IMR-90 (cell line): ENCODE measurements around the gene CASP9. TPM values are rescaled to one million over a fixed set of nuclear protein-coding genes. Genes with fewer than 3 reads are reported as not detected.
"Not testable (repeated sequence)": the region's sequence is repeated elsewhere in the genome, so short reads cannot be mapped to it uniquely, and the experiment has no call there.

ENCODE experiments used
- ATAC-seq: fragments of 200-7000 bp; cut with Tn5 transposase; 2 replicates; pipeline ENCODE4 v1.9.1; 2020; ENCODE audit warnings: low read depth, mild to moderate bottlenecking, moderate library complexity
- BruUV-seq: library from RNA; stranded (reverse); fragments of 400-500 nt; replicated peaks from 2 replicates; lab custom pipeline; 2021; lab: Mats Ljungman, UMichigan
- CTCF ChIA-PET: fragments of 300-600 bp; formaldehyde crosslinking; extraction: SDS; loops from one replicate; lab custom pipeline; 2021; ENCODE audit warnings: antibody characterized with exemption; lab: Yijun Ruan, JAX
- POLR2A ChIA-PET: fragments of 300-600 bp; sonication (Branson Sonifier 250); formaldehyde crosslinking; loops from one replicate; lab custom pipeline; 2022; ENCODE audit warnings: antibody characterized with exemption; ENCODE audit not compliant: unreplicated experiment; lab: Charles Lee
- DNase-seq: peaks from one replicate; pipeline ENCODE4 v3.0.0; 2013
- H2AFZ ChIP-seq: replicated peaks from 2 replicates; pipeline ENCODE3; 2013; ENCODE audit warnings: low read length, mild to moderate bottlenecking; ENCODE audit not compliant: poor library complexity
- H2AK5ac ChIP-seq: 2 replicates; pipeline ENCODE4 v1.6.1; 2013; ENCODE audit warnings: low read depth, low read length, inconsistent platforms
- H2AK9ac ChIP-seq: replicated peaks from 2 replicates; pipeline ENCODE3; 2013; ENCODE audit warnings: mild to moderate bottlenecking, low read depth, low read length, moderate library complexity; ENCODE audit not compliant: poor library complexity
- H2BK120ac ChIP-seq: 2 replicates; pipeline ENCODE4 v1.6.1; 2013; ENCODE audit warnings: low read depth, low read length, inconsistent platforms
- H2BK15ac ChIP-seq: 3 replicates; pipeline ENCODE4 v1.6.1; 2013; ENCODE audit warnings: low read depth, low read length, inconsistent platforms
- H2BK20ac ChIP-seq: 2 replicates; pipeline ENCODE4 v1.6.1; 2013; ENCODE audit warnings: low read depth, mild to moderate bottlenecking, inconsistent platforms, low read length, moderate library complexity
- H2BK5ac ChIP-seq: 2 replicates; pipeline ENCODE4 v1.6.1; 2013; ENCODE audit warnings: mild to moderate bottlenecking, low read depth, low read length, inconsistent platforms; ENCODE audit not compliant: poor library complexity, severe bottlenecking
- H3K14ac ChIP-seq: replicated peaks from 2 replicates; pipeline ENCODE4 v1.6.1; 2013; ENCODE audit warnings: low read depth, low read length, inconsistent platforms
- H3K18ac ChIP-seq: 2 replicates; pipeline ENCODE4 v1.6.1; 2013; ENCODE audit warnings: low read depth, low read length, control low read depth
- H3K23ac ChIP-seq: 2 replicates; pipeline ENCODE4 v1.6.1; 2013; ENCODE audit warnings: low read depth, low read length, inconsistent platforms
- H3K27ac ChIP-seq: 2 replicates; pipeline ENCODE4 v1.5.1; 2013; ENCODE audit warnings: mild to moderate bottlenecking, control low read depth, low read length; ENCODE audit not compliant: insufficient read depth
- H3K27me3 ChIP-seq: 2 replicates; pipeline ENCODE4 v1.6.1; 2013; ENCODE audit warnings: low read length; ENCODE audit not compliant: control insufficient read depth, insufficient read depth
- H3K36me3 ChIP-seq: 2 replicates; pipeline ENCODE4 v1.6.1; 2013; ENCODE audit warnings: low read length, mixed read lengths; ENCODE audit not compliant: control insufficient read depth, insufficient read depth
- H3K4ac ChIP-seq: 2 replicates; pipeline ENCODE4 v1.6.1; 2013; ENCODE audit warnings: low read depth, low read length, inconsistent platforms
- H3K4me1 ChIP-seq: 2 replicates; pipeline ENCODE4 v1.6.1; 2013; ENCODE audit warnings: low read length, mixed read lengths; ENCODE audit not compliant: control insufficient read depth, insufficient read depth
- H3K4me2 ChIP-seq: 2 replicates; pipeline ENCODE4 v1.6.1; 2013; ENCODE audit warnings: low read depth, mild to moderate bottlenecking, control low read depth, low read length, moderate library complexity
- H3K4me3 ChIP-seq: 2 replicates; pipeline ENCODE4 v1.5.1; 2013; ENCODE audit warnings: low read depth, mild to moderate bottlenecking, control low read depth, low read length, moderate library complexity; ENCODE audit not compliant: insufficient read depth
- H3K56ac ChIP-seq: 2 replicates; pipeline ENCODE4 v1.6.1; 2013; ENCODE audit warnings: low read length, inconsistent platforms; ENCODE audit not compliant: insufficient read depth; ENCODE audit errors: extremely low read depth
- H3K79me1 ChIP-seq, 2 experiments: 2 replicates each; pipeline ENCODE4 v1.6.1; 2013; ENCODE audit warnings: low read length in 2 of 2, inconsistent platforms in 1 of 2, low read depth in 1 of 2
- H3K9ac ChIP-seq: 2 replicates; pipeline ENCODE4 v1.6.1; 2013; ENCODE audit warnings: low read depth, low read length, control low read depth
- H3K9me1 ChIP-seq: 2 replicates; pipeline ENCODE4 v1.6.1; 2013; ENCODE audit warnings: low read length, inconsistent platforms; ENCODE audit not compliant: insufficient read depth
- H3K9me3 ChIP-seq: 2 replicates; pipeline ENCODE4 v1.6.1; 2013; ENCODE audit warnings: low read length; ENCODE audit not compliant: control insufficient read depth, insufficient read depth
- H4K20me1 ChIP-seq: 2 replicates; pipeline ENCODE4 v1.6.1; 2013; ENCODE audit warnings: low read length, inconsistent platforms; ENCODE audit not compliant: insufficient read depth
- H4K5ac ChIP-seq: 2 replicates; pipeline ENCODE4 v1.6.1; 2013; ENCODE audit warnings: mild to moderate bottlenecking, low read depth, low read length, control low read depth
- H4K8ac ChIP-seq, 2 experiments: 2 replicates each; pipeline ENCODE4 v1.6.1; 2013; ENCODE audit warnings: low read depth in 2 of 2, low read length in 2 of 2, control low read depth in 1 of 2, inconsistent platforms in 1 of 2
- H4K91ac ChIP-seq: 2 replicates; pipeline ENCODE4 v1.6.1; 2013; ENCODE audit warnings: low read depth, low read length, inconsistent platforms; ENCODE audit not compliant: insufficient read depth
- WGBS, 2 experiments: methylation state at CpG; one replicate each; pipeline versions ENCODE4 v1.1.5 to v1.1.7; 2013; ENCODE audit warnings: missing lambda C conversion rate in 2 of 2; ENCODE audit not compliant: insufficient read length in 1 of 2; ENCODE audit errors: extremely low coverage in 2 of 2; 5-methylcytosine and 5-hydroxymethylcytosine counted together
- dilution Hi-C: fragments of 300-500 bp; cut with HindIII; formaldehyde crosslinking; loops from one replicate; pipeline ENCODE4 v1.14.3; 2018; ENCODE audit warnings: low sequenced_read_pairs; ENCODE audit not compliant: unreplicated experiment
- in situ Hi-C: fragments of 300-500 bp; cut with MboI; formaldehyde crosslinking; loops from 3 replicates; pipeline ENCODE4 v1.14.3; 2019; ENCODE audit warnings: low sequenced_read_pairs, inconsistent platforms, mixed read lengths
- intact Hi-C: fragments of 100-400 bp; cut with micrococcal nuclease; formaldehyde crosslinking; loops from 2 replicates; pipeline ENCODE4 v1.10.0; 2022
- polyA plus RNA-seq, 3 experiments: library from polyadenylated mRNA; depleted of rRNA; stranded (reverse); fragments of >200 nt; gene quantifications; 2 replicates each; pipeline ENCODE4 v1.2.3, GENCODE V29; 2012; ENCODE audit warnings: low replicate concordance in 1 of 3
- total RNA-seq: library from RNA; depleted of rRNA; stranded (reverse); fragments of >200 nt; gene quantifications from 2 replicates; pipeline ENCODE4 v1.2.3, GENCODE V29; 2012

The CASP9 gene
- total and polyA plus RNA-seq, 2 of the 4 experiments (the other 2 are of a cell fraction): 7.0 to 8.3 TPM

GRCh38 chr1:15482983-15483543 is 41.0 kb downstream of the CASP9 start:
- H3K18ac ChIP-seq, H3K9me3 ChIP-seq, H2AK5ac ChIP-seq, H3K27ac ChIP-seq, dilution Hi-C loops, H3K9me1 ChIP-seq, H2BK120ac ChIP-seq, H3K36me3 ChIP-seq, BruUV-seq, H3K4me3 ChIP-seq, H3K56ac ChIP-seq, DNase-seq, H3K14ac ChIP-seq, H4K8ac ChIP-seq, H3K4me2 ChIP-seq, H4K91ac ChIP-seq, H3K4ac ChIP-seq, ATAC-seq, H3K23ac ChIP-seq, intact Hi-C loops, H2BK15ac ChIP-seq, H3K9ac ChIP-seq, H2AK9ac ChIP-seq, POLR2A ChIA-PET, H2BK5ac ChIP-seq, H4K20me1 ChIP-seq, H2AFZ ChIP-seq, H2BK20ac ChIP-seq, H3K27me3 ChIP-seq, in situ Hi-C loops, H3K4me1 ChIP-seq, H3K79me1 ChIP-seq, H4K5ac ChIP-seq, CTCF ChIA-PET: not testable (repeated sequence)
- 73% methylated on average over 2 of the region's 16 CpGs; no CpG with 5 or more reads in 1 of the 2 experiments for WGBS, 2 experiments

DNA sequence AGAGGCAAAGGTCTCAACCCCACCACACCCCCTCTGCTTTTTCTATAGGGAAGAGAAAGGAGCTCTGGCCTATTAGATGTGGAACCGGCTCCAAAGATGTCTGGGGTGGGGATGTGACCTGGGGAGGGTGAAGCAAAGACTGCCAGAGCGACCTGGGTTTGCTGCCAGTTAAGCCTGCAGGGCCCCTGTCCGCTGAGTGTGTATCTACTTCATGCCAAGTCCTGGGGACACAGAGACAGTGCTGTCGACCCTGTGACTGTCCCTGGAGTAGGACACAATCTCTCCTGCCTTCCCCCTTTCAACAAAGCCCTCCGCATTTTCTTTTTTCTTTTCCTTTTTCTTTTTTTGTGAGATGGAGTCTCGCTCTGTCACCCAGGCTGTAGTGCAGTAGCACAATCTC is 41.6 kb downstream of the CASP9 start:
- CTCF ChIA-PET, H2AFZ ChIP-seq, H2AK9ac ChIP-seq, H3K18ac ChIP-seq, H3K4me2 ChIP-seq, H3K9me3 ChIP-seq, DNase-seq, BruUV-seq, H3K14ac ChIP-seq, H4K5ac ChIP-seq, H3K23ac ChIP-seq, H2AK5ac ChIP-seq, H2BK15ac ChIP-seq, H3K9me1 ChIP-seq, H4K20me1 ChIP-seq, H3K4ac ChIP-seq, ATAC-seq, H2BK5ac ChIP-seq, H3K27me3 ChIP-seq, H4K91ac ChIP-seq, H3K27ac ChIP-seq, in situ Hi-C loops, H3K79me1 ChIP-seq, H2BK120ac ChIP-seq, H3K36me3 ChIP-seq, H4K8ac ChIP-seq, POLR2A ChIA-PET, intact Hi-C loops, H3K4me3 ChIP-seq, dilution Hi-C loops, H2BK20ac ChIP-seq, H3K56ac ChIP-seq, H3K4me1 ChIP-seq, H3K9ac ChIP-seq: not testable (repeated sequence)
- no CpG with 5 or more reads among the region's 6 CpGs for WGBS, 2 experiments
